NCI-H1092 (cell line): ENCODE results near the gene ATP1B2.

Experiments
- DNase-seq: peaks from one replicate; lab custom pipeline; 2025; lab: John Stamatoyannopoulos, UW

The ATP1B2 gene

GRCh38 chr17:7686222-7687071 is 35.7 kb downstream of the ATP1B2 start:
- peak; percentile 78 for DNase-seq

GRCh38 chr17:7687072-7687907 is 36.6 kb downstream of the ATP1B2 start, which contains the start of gene TP53:
TSS of gene TP53 (minus strand) at chr17:7687490. CDS start at chr17:7676594, 10,896 bp downstream.
- peak; percentile 86 for DNase-seq

- DNase-seq = peak; percentile 92
Measured at GRCh38 chr17:7687908-7688807, 37.4 kb downstream of the ATP1B2 start, which contains the start of gene WRAP53. TSS of gene WRAP53 (plus strand) at chr17:7688477. CDS start at chr17:7688649, 172 bp downstream.

DNA sequence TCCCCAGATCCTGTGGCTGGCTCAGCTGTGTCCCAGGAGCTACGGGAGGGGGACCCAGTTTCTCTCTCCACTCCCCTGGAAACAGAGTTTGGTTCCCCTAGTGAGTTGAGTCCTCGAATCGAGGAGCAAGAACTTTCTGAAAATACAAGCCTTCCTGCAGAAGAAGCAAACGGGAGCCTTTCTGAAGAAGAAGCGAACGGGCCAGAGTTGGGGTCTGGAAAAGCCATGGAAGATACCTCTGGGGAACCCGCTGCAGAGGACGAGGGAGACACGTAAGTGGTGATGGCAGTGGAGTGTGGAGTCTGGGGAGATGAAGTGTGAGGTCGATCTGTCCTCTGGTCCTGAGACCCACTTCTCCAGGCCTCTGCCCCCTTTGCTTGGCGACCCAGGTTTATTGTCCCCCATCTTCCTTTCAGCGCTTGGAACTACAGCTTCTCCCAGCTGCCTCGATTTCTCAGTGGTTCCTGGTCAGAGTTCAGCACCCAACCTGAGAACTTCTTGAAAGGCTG is 38.1 kb downstream of the ATP1B2 start:
- DNase-seq = no peak

- DNase-seq = no peak
Measured at GRCh38 chr17:7695586-7695985, 44.9 kb downstream of the ATP1B2 start.

- DNase-seq = no peak
Measured at GRCh38 chr17:7697828-7698588, 47.3 kb downstream of the ATP1B2 start.

- no peak for DNase-seq
Measured at GRCh38 chr17:7700510-7700909, 49.8 kb downstream of the ATP1B2 start.

DNA sequence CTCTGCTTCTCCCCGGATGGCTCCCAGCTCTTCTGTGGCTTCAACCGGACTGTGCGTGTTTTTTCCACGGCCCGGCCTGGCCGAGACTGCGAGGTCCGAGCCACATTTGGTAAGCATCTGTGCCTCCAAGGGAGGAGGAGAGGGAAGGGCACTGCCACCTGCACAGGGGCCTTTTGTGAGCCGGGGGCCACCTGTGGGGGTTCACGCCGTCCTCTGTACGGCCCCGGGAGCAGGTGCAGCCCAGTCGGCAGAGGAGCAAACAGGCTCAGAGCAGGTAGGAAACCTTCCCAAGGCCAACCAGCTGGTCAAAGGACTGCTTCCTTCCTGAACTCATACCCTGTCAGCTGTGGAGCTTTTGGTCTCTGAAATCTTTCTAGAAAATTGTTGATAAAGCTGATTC is 51.0 kb downstream of the ATP1B2 start:
- no peak for DNase-seq

- no peak for DNase-seq
Measured at GRCh38 chr17:7702776-7703175, 52.0 kb downstream of the ATP1B2 start.

GRCh38 chr17:7703584-7704479 is 53.1 kb downstream of the ATP1B2 start:
- DNase-seq = peak; percentile 61

DNA sequence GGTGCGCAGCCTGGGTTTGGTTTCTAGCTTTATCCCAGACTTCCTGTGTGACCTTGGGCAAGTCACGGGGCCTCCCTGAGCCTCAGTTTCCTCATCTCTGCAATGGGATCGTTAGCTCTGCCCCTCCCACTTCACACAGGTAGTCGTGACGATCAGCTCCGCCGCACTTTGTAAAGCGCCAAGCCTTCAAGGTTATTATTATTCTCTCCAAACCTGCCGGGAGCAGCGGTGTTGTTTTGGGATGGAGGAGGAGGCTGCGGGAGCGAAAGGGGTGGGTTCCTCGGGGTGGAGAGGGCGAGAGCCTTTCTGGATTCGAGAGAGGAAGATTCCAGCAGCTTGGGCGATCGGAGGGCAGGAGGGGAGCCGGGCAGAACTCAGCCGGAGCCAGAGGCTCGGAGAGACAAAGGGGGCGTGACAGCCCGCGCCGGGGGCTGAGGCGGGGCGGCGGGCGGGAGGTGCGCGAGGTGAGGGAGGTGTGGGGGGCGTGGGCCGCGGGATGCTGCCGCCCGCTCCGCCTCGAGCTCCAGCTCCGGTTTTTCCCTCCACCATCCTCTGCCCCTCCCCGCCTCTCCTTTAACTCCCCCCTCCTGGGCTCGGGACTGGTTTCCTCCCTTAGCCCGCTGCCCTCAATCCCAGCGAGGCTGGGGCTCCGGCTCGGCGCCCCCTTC is 54.0 kb downstream of the ATP1B2 start, which contains the start of gene EFNB3:
Gene EFNB3 (plus strand): TSS at position 602 of the 668 bp plus-strand sequence. CDS start 397 bp downstream, outside the sequence.
- peak; percentile 40 for DNase-seq

GRCh38 chr17:7705269-7706255 is 54.8 kb downstream of the ATP1B2 start:
- no peak for DNase-seq

GRCh38 chr17:7706631-7707354 is 56.1 kb downstream of the ATP1B2 start:
- no peak for DNase-seq
